NCI-H82 treated with DMSO at 0.1 percent for 48 hours (cell line): ENCODE results near the gene ZNF554.
A peak's percentile ranks its signal among the peaks of the same experiment; 100 is the strongest.
"Not testable (repeated sequence)": the region's sequence is repeated elsewhere in the genome, so short reads cannot be mapped to it uniquely, and the experiment has no call there.

ENCODE experiments used
- DNase-seq: peaks from one replicate; lab custom pipeline; 2025; ENCODE audit not compliant: unreplicated experiment; lab: John Stamatoyannopoulos, UW

The ZNF554 gene

GRCh38 chr19:2866495-2867024, 46.9 kb downstream of the ZNF554 start:
- no peak for DNase-seq

- DNase-seq: peak; percentile 37
Observed at GRCh38 chr19:2867025-2867991, 47.6 kb downstream of the ZNF554 start, which contains the start of gene ZNF556. Gene ZNF556, plus strand, starts transcription at chr19:2867335. Its CDS starts 87 bp downstream, at chr19:2867422.

- no peak for DNase-seq
Observed at GRCh38 chr19:2869618-2870017, 50.0 kb downstream of the ZNF554 start.

GRCh38 chr19:2872175-2872574, 52.5 kb downstream of the ZNF554 start:
- not testable (repeated sequence) for DNase-seq

GRCh38 chr19:2877398-2878331, 58.0 kb downstream of the ZNF554 start:
- no peak for DNase-seq

- no peak for DNase-seq
Observed at GRCh38 chr19:2883686-2884439, 64.2 kb downstream of the ZNF554 start.

GRCh38 chr19:2885736-2886135, 66.1 kb downstream of the ZNF554 start:
- no peak for DNase-seq
